T-cell (primary cell): ENCODE results near the gene TTLL8. TPM values are rescaled to one million over a fixed set of nuclear protein-coding genes. Genes with fewer than 3 reads are reported as not detected.
"Not testable (repeated sequence)": the region's sequence is repeated elsewhere in the genome, so short reads cannot be mapped to it uniquely, and the experiment has no call there.

Experiments
- ATAC-seq, 4 experiments: fragments of 200-7000 bp in 3 of 4; fragments of 150-1000 bp in 1 of 4; cut with Tn5 transposase; replicated peaks in 1 of 4; 1 replicate in 3 of 4; 2 replicates in 1 of 4; pipeline ENCODE4 v1.10.0; 2021; ENCODE audit warnings: moderate library complexity in 3 of 4, mild to moderate bottlenecking in 2 of 4, moderate number of reproducible peaks in 1 of 4
- CTCF ChIA-PET, 2 donors: fragments of 300-600 bp; sonication (Branson Sonifier 250); formaldehyde crosslinking; loops; one replicate each; lab custom pipeline; 2022; ENCODE audit warnings: antibody characterized with exemption in 2 of 2; lab: Charles Lee
- POLR2A ChIA-PET, 2 donors: fragments of 300-600 bp; sonication (Branson Sonifier 250); formaldehyde crosslinking; loops; one replicate each; lab custom pipeline; 2022; ENCODE audit warnings: antibody characterized with exemption in 2 of 2; lab: Charles Lee
- DNase-seq, 35 experiments: peaks; one replicate each; pipeline versions ENCODE4 v3.0.0 to v3.0.0-alpha.2; 2013 to 2023
- H3K27ac ChIP-seq: one replicate; pipeline ENCODE4 v1.5.1; 2013; ENCODE audit warnings: low read length
- H3K27me3 ChIP-seq, 2 experiments: replicated peaks in 1 of 2; 1 replicate in 1 of 2; 2 replicates in 1 of 2; pipeline versions ENCODE4 v1.6.1 to v1.7.0; 2013; ENCODE audit warnings: low read length in 1 of 2, mixed read lengths in 1 of 2; ENCODE audit not compliant: control insufficient read depth in 2 of 2, insufficient read depth in 2 of 2; ENCODE audit errors: extremely low read depth in 1 of 2
- H3K36me3 ChIP-seq, 2 donors: 1 replicate in 1 of 2; 2 replicates in 1 of 2; pipeline versions ENCODE4 v1.6.1 to v1.7.0; 2013; ENCODE audit warnings: low read length in 1 of 2; ENCODE audit not compliant: control insufficient read depth in 2 of 2, insufficient read depth in 1 of 2; ENCODE audit errors: extremely low read depth in 1 of 2
- H3K4me1 ChIP-seq, 2 experiments: 1 replicate in 1 of 2; 2 replicates in 1 of 2; pipeline versions ENCODE4 v1.6.1 to v1.7.0; 2013; ENCODE audit warnings: low read length in 2 of 2, mixed read lengths in 1 of 2; ENCODE audit not compliant: insufficient read depth in 2 of 2, control insufficient read depth in 1 of 2; ENCODE audit errors: extremely low read depth in 1 of 2
- H3K4me3 ChIP-seq, 2 donors: 1 replicate in 1 of 2; 2 replicates in 1 of 2; pipeline versions ENCODE4 v1.5.1 to v1.7.0; 2013; ENCODE audit warnings: mild to moderate bottlenecking in 2 of 2, low read length in 1 of 2, moderate library complexity in 1 of 2; ENCODE audit not compliant: control insufficient read depth in 1 of 2; ENCODE audit errors: extremely low read depth in 1 of 2
- H3K9me3 ChIP-seq: 2 replicates; pipeline ENCODE4 v1.7.0; 2013
- H3K27ac Mint-ChIP-seq, 2 donors: one replicate each; pipeline ENCODE4 v1.8.0; 2020 to 2021; ENCODE audit warnings: mild to moderate bottlenecking in 2 of 2, mixed read lengths in 2 of 2
- H3K27me3 Mint-ChIP-seq, 2 donors: one replicate each; pipeline ENCODE4 v1.8.0; 2021 to 2022; ENCODE audit warnings: mixed read lengths in 2 of 2
- H3K36me3 Mint-ChIP-seq: one replicate; pipeline ENCODE4 v1.8.0; 2021; ENCODE audit warnings: mixed read lengths
- H3K4me1 Mint-ChIP-seq, 3 donors: one replicate each; pipeline ENCODE4 v1.8.0; 2020 to 2022; ENCODE audit warnings: mixed read lengths in 3 of 3, mild to moderate bottlenecking in 1 of 3
- H3K4me3 Mint-ChIP-seq, 3 donors: one replicate each; pipeline ENCODE4 v1.8.0; 2020 to 2022; ENCODE audit warnings: mild to moderate bottlenecking in 3 of 3, mixed read lengths in 3 of 3, moderate library complexity in 3 of 3
- H3K9me3 Mint-ChIP-seq, 3 donors: one replicate each; pipeline ENCODE4 v1.8.0; 2020 to 2022; ENCODE audit warnings: mixed read lengths in 3 of 3
- WGBS: methylation state at CpG from one replicate; pipeline ENCODE4 v1.1.5; 2013; ENCODE audit warnings: missing lambda C conversion rate; ENCODE audit not compliant: insufficient coverage; 5-methylcytosine and 5-hydroxymethylcytosine counted together
- total RNA-seq, 35 experiments: library from RNA in 6 of 35; stranded (reverse) in 6 of 35; fragments of 120-200 nt in 1 of 35; gene quantifications; one replicate each; pipeline versions ENCODE4 v1.2.1 to v1.2.4 and lab custom pipeline; 2013 to 2026

The TTLL8 gene
- total RNA-seq, 5 donors from 2014 or later (not counting 1 experiment from before 2014, with no cell fraction given): not detected

GRCh38 chr22:49989826-49990225 lies 68.3 kb downstream of the TTLL8 start:
- Mint-ChIP-seq H3K36me3 (peaks cover 12% of the 10 kb centered on the region), H3K9me3 (peaks cover 13 to 21% (median 18%) of the 10 kb centered on the region in 3 donors), H3K27me3 (peaks cover 0 to 20% of the 10 kb centered on the region in 2 donors)
- H3K36me3 ChIP-seq, ATAC-seq, H3K4me3 Mint-ChIP-seq, H3K4me1 Mint-ChIP-seq, H3K9me3 ChIP-seq, POLR2A ChIA-PET, DNase-seq, H3K27ac Mint-ChIP-seq, CTCF ChIA-PET, H3K4me3 ChIP-seq, H3K27ac ChIP-seq: not testable (repeated sequence)
- Histone ChIP-seq H3K4me1 (peaks cover 0 to 13% of the 10 kb centered on the region in 2 experiments), H3K27me3 (peaks cover 0 to 22% of the 10 kb centered on the region in 2 experiments)
- 82% methylated on average over 16 of the region's 24 CpGs for WGBS

- DNase-seq: no peak
- Mint-ChIP-seq H3K27me3 (peaks cover 4 to 37% of the 10 kb centered on the region in 2 donors), H3K36me3 (peaks cover 12% of the 10 kb centered on the region), H3K4me3 (no peak overlapping the region), H3K27ac (no peak overlapping the region), H3K4me1 (peaks cover 4 to 9% (median 6%) of the 10 kb centered on the region in 3 donors), H3K9me3 (peaks cover 13 to 20% (median 18%) of the 10 kb centered on the region in 3 donors)
- ChIA-PET CTCF (no interaction called here), POLR2A (no interaction called here)
- Histone ChIP-seq H3K4me3 (no peak overlapping the region), H3K4me1 (peaks cover 0 to 12% of the 10 kb centered on the region in 2 experiments), H3K36me3 (no peaks in the 10 kb centered on the region), H3K27me3 (peaks cover 0 to 34% of the 10 kb centered on the region in 2 experiments), H3K9me3 (peaks cover 2% of the 10 kb centered on the region), H3K27ac (no peak overlapping the region)
- ATAC-seq: no peak
- no CpG with 5 or more reads among the region's 2 CpGs for WGBS
Measured at GRCh38 chr22:49986325-49986724, 71.8 kb downstream of the TTLL8 start.

GRCh38 chr22:49983148-49984042 lies 74.7 kb downstream of the TTLL8 start:
- DNase-seq: peak in 21 of 35 experiments; percentile 25 to 74 (median 50)
- H3K36me3 ChIP-seq: no peaks in the 10 kb centered on the region

GRCh38 chr22:49981799-49982198 lies 76.3 kb downstream of the TTLL8 start:
- H3K4me1 Mint-ChIP-seq, DNase-seq, POLR2A ChIA-PET, H3K27ac Mint-ChIP-seq, H3K27ac ChIP-seq, H3K4me3 Mint-ChIP-seq, H3K9me3 ChIP-seq, H3K36me3 ChIP-seq, ATAC-seq, H3K4me3 ChIP-seq: not testable (repeated sequence)
- Histone ChIP-seq H3K27me3 (peaks cover 0 to 27% of the 10 kb centered on the region in 2 experiments), H3K4me1 (peaks cover under 1 to 14% of the 10 kb centered on the region in 2 experiments)
- Mint-ChIP-seq H3K36me3 (peaks cover 17% of the 10 kb centered on the region), H3K27me3 (peaks cover 8 to 36% of the 10 kb centered on the region in 2 donors), H3K9me3 (peaks cover 14 to 22% (median 15%) of the 10 kb centered on the region in 3 donors)
- CTCF ChIA-PET: interaction anchor here in 1 of 2 donors (1.2 kb wide), 1 partner anchor 49 kb away, joined by 3 read pairs; no protein-coding TSS in a partner anchor
- WGBS: 100% methylated on average over 1 of the region's 7 CpGs

More at GRCh38 chr22:49983148-49984042, 74.7 kb downstream of the TTLL8 start:
- ChIA-PET CTCF (interaction anchor here (0.6 to 1.2 kb wide), 2 partner anchors 11 to 47 kb away, joined by 3 to 4 read pairs; no protein-coding TSS in a partner anchor), POLR2A (interaction anchor here in 1 of 2 donors (0.7 kb wide), 1 partner anchor 642 kb away, joined by 3 read pairs; no protein-coding TSS in a partner anchor)
- H3K27me3 Mint-ChIP-seq: peaks cover 8 to 36% of the 10 kb centered on the region in 2 donors
- Histone ChIP-seq H3K4me1 (peaks cover 0 to 12% of the 10 kb centered on the region in 2 experiments), H3K27me3 (peaks cover 0 to 31% of the 10 kb centered on the region in 2 experiments), H3K9me3 (no peaks in the 10 kb centered on the region), H3K4me3 (peak overlapping the region in 1 of 2 donors; percentile 12), H3K27ac (no peak overlapping the region)
- H3K9me3 Mint-ChIP-seq: peaks cover 14 to 23% (median 15%) of the 10 kb centered on the region in 3 donors
- no peak overlapping the region for H3K27ac Mint-ChIP-seq
- peaks cover 17% of the 10 kb centered on the region for H3K36me3 Mint-ChIP-seq
- 15% methylated on average over 53 of the region's 90 CpGs for WGBS
- peaks cover 4 to 9% (median 6%) of the 10 kb centered on the region in 3 donors for H3K4me1 Mint-ChIP-seq
- peak overlapping the region in 1 of 3 donors; percentile 74 for H3K4me3 Mint-ChIP-seq
- peak; percentile 73 to 87 (median 80) for ATAC-seq

- peaks cover 19 to 24% (median 24%) of the 10 kb centered on the region in 3 donors for H3K4me1 Mint-ChIP-seq
- no peak overlapping the region for H3K27ac Mint-ChIP-seq
- H3K4me3 Mint-ChIP-seq: no peak overlapping the region
- peaks cover 10 to 30% of the 10 kb centered on the region in 2 experiments for H3K4me1 ChIP-seq
- peaks cover 8 to 19% of the 10 kb centered on the region in 2 donors for H3K27me3 Mint-ChIP-seq
- peaks cover 8 to 9% (median 8%) of the 10 kb centered on the region in 3 donors for H3K9me3 Mint-ChIP-seq
- H3K36me3 Mint-ChIP-seq: peaks cover 9% of the 10 kb centered on the region
- POLR2A ChIA-PET: no interaction called here
- H3K27ac ChIP-seq: no peak overlapping the region
- DNase-seq (peak in 1 of 35 experiments; percentile 58), ATAC-seq (no peak)
- 33% methylated on average over 2 of the region's 7 CpGs for WGBS
- H3K4me3 ChIP-seq: no peak overlapping the region
- H3K9me3 ChIP-seq: no peaks in the 10 kb centered on the region
- CTCF ChIA-PET: interaction anchor here in 1 of 2 donors (1.0 kb wide), 1 partner anchor 19 kb away, joined by 4 read pairs; the partner anchor contains the start of gene PIM3
- peaks cover 0 to 23% of the 10 kb centered on the region in 2 experiments for H3K27me3 ChIP-seq
- no peaks in the 10 kb centered on the region for H3K36me3 ChIP-seq
Measured at GRCh38 chr22:49979587-49980264, 78.4 kb downstream of the TTLL8 start.

- Histone ChIP-seq H3K4me1 (peaks cover 10 to 19% of the 10 kb centered on the region in 2 experiments), H3K9me3 (no peaks in the 10 kb centered on the region), H3K36me3 (no peaks in the 10 kb centered on the region), H3K4me3 (no peak overlapping the region), H3K27ac (no peak overlapping the region), H3K27me3 (peaks cover 0 to 4% of the 10 kb centered on the region in 2 experiments)
- peaks cover 8 to 9% (median 8%) of the 10 kb centered on the region in 3 donors for H3K9me3 Mint-ChIP-seq
- ChIA-PET POLR2A (no interaction called here), CTCF (no interaction called here)
- H3K4me3 Mint-ChIP-seq: no peak overlapping the region
- DNase-seq (no peak), ATAC-seq (no peak)
- peaks cover 14 to 18% (median 17%) of the 10 kb centered on the region in 3 donors for H3K4me1 Mint-ChIP-seq
- H3K27ac Mint-ChIP-seq: no peak overlapping the region
- peaks cover 4 to 9% of the 10 kb centered on the region in 2 donors for H3K27me3 Mint-ChIP-seq
- 97% methylated on average over 4 of the region's 14 CpGs for WGBS
- H3K36me3 Mint-ChIP-seq: peaks cover 9% of the 10 kb centered on the region
Measured at GRCh38 chr22:49977578-49977977, 80.5 kb downstream of the TTLL8 start.
